WERI-Rb-1 (cell line): Measurements from ENCODE around the gene EYS.

Experiments used
- DNase-seq: peaks from one replicate; pipeline ENCODE4 v3.0.0-alpha.2; 2020
- H3K27ac ChIP-seq: fragments of 250-450 bp; sonication (Bioruptor Pico); 2 replicates; pipeline ENCODE4 v1.5.1; 2020; ENCODE audit warnings: mild to moderate bottlenecking, moderate library complexity
- H3K27me3 ChIP-seq: fragments of 250-450 bp; sonication (Bioruptor Pico); 2 replicates; pipeline ENCODE4 v1.5.1; 2021; ENCODE audit warnings: mild to moderate bottlenecking, low read depth, moderate library complexity; ENCODE audit not compliant: insufficient read depth, severe bottlenecking
- H3K36me3 ChIP-seq: fragments of 250-450 bp; sonication (Bioruptor Pico); 2 replicates; pipeline ENCODE4 v1.5.1; 2020; ENCODE audit warnings: mild to moderate bottlenecking, moderate library complexity
- H3K4me3 ChIP-seq: 2 replicates; pipeline ENCODE4 v1.5.1; 2011; ENCODE audit warnings: low read depth, mild to moderate bottlenecking, control low read depth, low read length
- H3K9me3 ChIP-seq: fragments of 250-450 bp; sonication (Bioruptor Pico); 2 replicates; pipeline ENCODE4 v1.5.1; 2021; ENCODE audit warnings: mild to moderate bottlenecking, moderate library complexity; ENCODE audit not compliant: severe bottlenecking
- TF ChIP-seq, protein P1 (sequence below): IDR thresholded peaks from 2 replicates; pipeline ENCODE4 v1.5.1; 2011; ENCODE audit warnings: low read depth, mild to moderate bottlenecking, control low read depth, inconsistent platforms, low read length

Gene EYS

DNA sequence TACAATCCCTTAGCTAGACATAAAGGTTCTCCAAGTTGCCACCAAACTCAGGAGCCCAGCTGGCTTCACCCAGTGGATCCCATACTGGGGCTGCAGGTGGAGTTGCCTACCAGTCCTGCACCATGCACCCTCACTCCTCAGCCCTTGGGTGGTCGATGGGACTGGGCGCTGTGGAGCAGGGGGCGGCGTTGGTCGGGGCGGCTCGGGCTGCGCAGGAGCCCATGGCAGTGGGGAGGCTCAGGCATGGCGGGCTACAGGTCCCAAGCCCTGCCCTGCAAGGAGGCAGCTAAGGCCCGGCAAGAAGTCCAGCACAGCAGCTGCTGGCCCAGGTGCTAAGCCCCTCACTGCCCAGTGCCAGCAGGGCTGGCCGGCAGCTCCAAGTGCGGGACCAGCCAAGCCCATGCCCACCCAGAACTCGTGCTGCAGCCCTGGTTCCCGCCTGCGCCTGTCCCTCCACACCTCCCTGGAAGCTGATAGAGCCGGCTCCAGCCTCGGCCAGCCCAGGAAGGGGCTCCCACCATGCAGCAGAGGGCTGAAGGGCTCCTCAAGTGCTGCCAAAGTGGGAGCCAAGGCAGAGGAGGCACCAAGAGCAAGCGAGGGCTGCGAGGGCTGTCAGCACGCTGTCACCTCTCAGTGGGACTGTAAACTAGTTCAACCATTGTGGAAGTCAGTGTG lies 1159.3 kb downstream of the EYS start:
- H3K9me3 ChIP-seq, result no peaks in the 10 kb centered on the region
- H3K27me3 ChIP-seq, result no peaks in the 10 kb centered on the region

DNA sequence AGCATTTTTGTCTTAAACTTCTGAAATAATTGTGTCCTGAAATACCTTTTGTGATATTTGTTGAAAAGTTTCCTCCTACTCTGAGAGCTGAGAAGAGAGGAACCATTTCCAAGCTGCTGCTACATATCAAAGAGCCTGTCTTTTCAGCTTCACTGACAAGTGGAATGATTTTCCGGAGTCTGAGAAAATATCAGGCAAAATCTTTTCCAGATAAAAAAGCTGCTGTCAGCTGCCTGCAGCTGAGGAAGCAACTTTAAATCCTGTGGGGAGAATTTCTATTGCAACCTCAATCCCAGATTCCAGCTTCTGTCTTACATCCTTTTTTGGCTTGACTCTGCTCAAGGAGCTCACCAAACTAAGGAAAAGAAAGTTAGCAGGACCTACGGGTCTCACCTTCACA lies 1167.1 kb downstream of the EYS start:
- H3K36me3 ChIP-seq, result no peaks in the 10 kb centered on the region
- no peak for DNase-seq
- TF ChIP-seq, protein P1, sequence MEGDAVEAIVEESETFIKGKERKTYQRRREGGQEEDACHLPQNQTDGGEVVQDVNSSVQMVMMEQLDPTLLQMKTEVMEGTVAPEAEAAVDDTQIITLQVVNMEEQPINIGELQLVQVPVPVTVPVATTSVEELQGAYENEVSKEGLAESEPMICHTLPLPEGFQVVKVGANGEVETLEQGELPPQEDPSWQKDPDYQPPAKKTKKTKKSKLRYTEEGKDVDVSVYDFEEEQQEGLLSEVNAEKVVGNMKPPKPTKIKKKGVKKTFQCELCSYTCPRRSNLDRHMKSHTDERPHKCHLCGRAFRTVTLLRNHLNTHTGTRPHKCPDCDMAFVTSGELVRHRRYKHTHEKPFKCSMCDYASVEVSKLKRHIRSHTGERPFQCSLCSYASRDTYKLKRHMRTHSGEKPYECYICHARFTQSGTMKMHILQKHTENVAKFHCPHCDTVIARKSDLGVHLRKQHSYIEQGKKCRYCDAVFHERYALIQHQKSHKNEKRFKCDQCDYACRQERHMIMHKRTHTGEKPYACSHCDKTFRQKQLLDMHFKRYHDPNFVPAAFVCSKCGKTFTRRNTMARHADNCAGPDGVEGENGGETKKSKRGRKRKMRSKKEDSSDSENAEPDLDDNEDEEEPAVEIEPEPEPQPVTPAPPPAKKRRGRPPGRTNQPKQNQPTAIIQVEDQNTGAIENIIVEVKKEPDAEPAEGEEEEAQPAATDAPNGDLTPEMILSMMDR, result no peak
- H3K9me3 ChIP-seq, result no peaks in the 10 kb centered on the region
- no peak overlapping the region for H3K27ac ChIP-seq
- no peak overlapping the region for H3K4me3 ChIP-seq
- H3K27me3 ChIP-seq, result no peaks in the 10 kb centered on the region

More for the DNA sequence above, 1159.3 kb downstream of the EYS start:
- H3K4me3 ChIP-seq, result no peak overlapping the region
- H3K36me3 ChIP-seq, result no peaks in the 10 kb centered on the region
- H3K27ac ChIP-seq, result no peak overlapping the region
- TF ChIP-seq, protein P1, result no peak
- no peak for DNase-seq

DNA sequence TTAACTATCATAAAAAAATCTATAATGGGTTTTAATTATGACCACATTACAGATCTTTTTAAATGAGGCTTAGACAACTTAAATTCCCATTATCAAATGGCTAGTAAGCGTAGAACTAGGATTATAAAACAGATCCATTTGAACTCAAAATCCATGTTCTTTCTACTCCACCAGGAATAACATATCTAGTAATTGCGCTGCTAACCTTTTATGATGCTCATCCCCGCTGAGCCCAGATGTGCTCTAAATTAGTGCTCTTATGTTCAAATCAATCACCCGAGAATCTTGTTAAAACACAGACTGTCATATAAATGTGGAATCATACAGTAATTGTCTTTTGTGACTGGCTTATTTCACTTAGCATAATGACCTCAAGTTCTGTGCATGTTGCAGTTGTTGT lies 1168.3 kb downstream of the EYS start:
- TF ChIP-seq, protein P1, result no peak
- H3K9me3 ChIP-seq, result no peaks in the 10 kb centered on the region
- no peaks in the 10 kb centered on the region for H3K36me3 ChIP-seq
- no peak overlapping the region for H3K4me3 ChIP-seq
- H3K27me3 ChIP-seq, result no peaks in the 10 kb centered on the region
- no peak for DNase-seq
- H3K27ac ChIP-seq, result no peak overlapping the region

DNA sequence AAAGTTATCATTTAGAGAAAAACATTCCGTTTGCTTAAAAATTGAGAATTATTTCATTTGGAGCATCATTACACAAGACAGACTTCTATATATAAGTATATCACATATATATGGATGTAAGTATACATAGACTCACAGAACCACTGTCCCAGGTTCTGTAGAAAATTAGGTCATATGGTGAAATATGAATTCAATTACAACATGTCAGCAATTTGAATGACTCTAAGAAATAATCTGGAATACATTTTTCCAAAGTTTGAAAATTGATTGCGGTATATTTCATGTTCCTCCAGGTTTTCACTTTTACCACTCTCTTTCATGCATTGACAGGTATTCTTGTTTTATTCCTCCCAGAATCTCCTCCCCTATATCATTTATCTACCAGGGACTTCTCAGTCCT lies 1179.1 kb downstream of the EYS start:
- no peaks in the 10 kb centered on the region for H3K27me3 ChIP-seq
- TF ChIP-seq, protein P1, result no peak
- H3K36me3 ChIP-seq, result no peaks in the 10 kb centered on the region
- no peak overlapping the region for H3K27ac ChIP-seq
- H3K9me3 ChIP-seq, result no peaks in the 10 kb centered on the region
- no peak for DNase-seq
- no peak overlapping the region for H3K4me3 ChIP-seq

DNA sequence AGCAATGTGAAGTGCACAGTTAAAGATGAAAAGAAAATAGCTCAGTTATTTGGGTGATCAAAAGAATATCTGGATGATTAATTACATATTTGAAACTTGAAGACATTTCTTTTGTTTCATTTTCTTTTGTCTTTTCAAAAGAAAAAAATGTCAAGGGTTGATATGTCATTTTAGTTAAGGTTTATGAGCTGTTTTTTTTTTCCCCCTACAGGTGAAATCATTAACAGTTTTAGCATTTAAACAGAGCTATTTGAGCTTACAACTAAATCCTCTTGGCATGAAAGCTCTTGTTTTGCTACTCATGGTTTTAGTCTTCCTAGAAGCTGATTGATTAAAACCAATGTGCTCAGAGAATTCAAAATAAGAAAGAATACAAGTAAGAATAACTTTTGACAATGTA lies 1184.2 kb downstream of the EYS start:
- Histone ChIP-seq H3K27me3 (no peaks in the 10 kb centered on the region), H3K4me3 (no peak overlapping the region), H3K27ac (no peak overlapping the region), H3K9me3 (no peaks in the 10 kb centered on the region), H3K36me3 (no peaks in the 10 kb centered on the region)
- TF ChIP-seq, protein P1, result no peak
- DNase-seq, result no peak

DNA sequence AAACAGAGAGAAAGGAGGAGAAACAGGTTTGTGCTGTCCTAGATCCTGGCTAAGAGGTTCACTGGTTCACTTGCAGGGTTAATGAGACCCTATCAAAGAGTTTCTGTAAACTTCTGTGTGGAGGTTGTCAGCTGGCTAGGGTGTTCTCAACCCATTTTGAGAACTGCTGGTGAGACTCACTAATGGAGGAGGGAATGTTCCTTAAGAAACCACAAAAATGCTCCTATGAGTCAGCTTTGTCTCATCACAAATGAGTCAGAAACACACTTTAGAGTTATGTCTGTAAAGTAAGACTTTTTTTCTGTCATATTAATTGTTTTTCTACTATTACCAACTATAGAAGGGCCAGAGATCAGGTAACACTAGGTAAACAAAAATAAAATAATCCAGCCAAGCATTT lies 1187.0 kb downstream of the EYS start:
- TF ChIP-seq, protein P1, result no peak
- Histone ChIP-seq H3K27me3 (no peaks in the 10 kb centered on the region), H3K27ac (no peak overlapping the region), H3K4me3 (no peak overlapping the region), H3K36me3 (no peaks in the 10 kb centered on the region), H3K9me3 (no peaks in the 10 kb centered on the region)
- DNase-seq, result no peak
